ENCODE results near the gene EEF1AKMT1.

Gene EEF1AKMT1

GRCh38 chr13:20684041-20684440 lies 89.7 kb downstream of the EEF1AKMT1 start:
- TF ChIP-seq CTCF (IDR thresholded peaks at IDR 0.05; ENCODE audit: low read depth, low read length) = no peak
- DNase-seq (ENCODE audit: extremely low read depth, low read depth) = no peak

GRCh38 chr13:20682061-20682460 lies 91.7 kb downstream of the EEF1AKMT1 start:
- DNase-seq (ENCODE audit: extremely low read depth, low read depth) = no peak
- TF ChIP-seq CTCF (IDR thresholded peaks at IDR 0.05; ENCODE audit: low read depth, low read length) = no peak

DNA sequence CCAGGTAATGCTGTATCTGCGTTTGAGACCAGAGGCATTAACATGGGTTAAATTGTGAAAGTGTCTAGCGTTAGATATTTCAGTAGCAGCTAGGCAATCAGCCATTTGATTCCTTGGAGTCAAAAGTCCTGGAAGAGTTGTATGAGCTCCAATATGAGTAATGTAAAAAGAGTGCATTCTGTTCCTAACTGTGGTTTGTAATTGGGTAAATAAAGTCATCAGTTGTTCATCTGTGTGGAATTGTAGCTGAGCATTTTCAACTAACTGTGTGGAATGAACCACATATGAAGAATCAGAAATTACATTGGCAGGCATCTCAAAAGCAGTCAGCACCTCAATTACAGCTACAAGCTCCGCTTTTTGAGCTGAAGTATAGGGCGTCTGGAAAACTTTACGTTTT lies 92.3 kb downstream of the EEF1AKMT1 start:
- DNase-seq (ENCODE audit: extremely low read depth, low read depth) = peak; percentile 27

- DNase-seq (ENCODE audit: extremely low read depth, low read depth) = no peak
- no peak for TF ChIP-seq CTCF (IDR thresholded peaks at IDR 0.05; ENCODE audit: low read depth, low read length)
Measured at GRCh38 chr13:20680416-20681080, 93.2 kb downstream of the EEF1AKMT1 start.

GRCh38 chr13:20679879-20680278 lies 93.9 kb downstream of the EEF1AKMT1 start:
- no peak for DNase-seq (ENCODE audit: extremely low read depth, low read depth)
- TF ChIP-seq CTCF (IDR thresholded peaks at IDR 0.05; ENCODE audit: low read depth, low read length) = no peak

Measured in AG09319 (cell line).